ENCODE measurements around the gene BHLHE23.

GRCh38 chr20:63043348-63044203 lies 36.8 kb upstream of the BHLHE23 start:
- TF ChIP-seq GATA2 (IDR thresholded peaks at IDR 0.05; ENCODE audit: low read depth, low read length): no peak
- no peak for TF ChIP-seq GATA3 (IDR thresholded peaks at IDR 0.05; ENCODE audit: low read depth, low read length)
